Measurements from ENCODE around the gene PKHD1. TPM values are rescaled to one million over a fixed set of nuclear protein-coding genes. Genes with fewer than 3 reads are reported as not detected.

PKHD1 gene
- total and polyA plus RNA-seq, 2 of the 13 experiments (the other 11 are each of a cell fraction or from before 2014, with no cell fraction given) = 0.01 to 0.13 TPM

GRCh38 chr6:52125139-52125538 lies 37.7 kb upstream of the PKHD1 start:
- Histone ChIP-seq H3K4me1 (ENCODE audit: insufficient read depth, low read length) (peaks cover 19% of the 10 kb centered on the region), H3K79me2 (ENCODE audit: insufficient read depth, low read length) (no peaks in the 10 kb centered on the region), H3K36me3 (replicated peaks in 1 of 2; ENCODE audit: control insufficient read depth in 1 of 2, insufficient read depth in 2 of 2, low read length in 2 of 2) (no peaks in the 10 kb centered on the region), H4K20me1 (ENCODE audit: insufficient read depth, low read length) (no peaks in the 10 kb centered on the region), H3K27ac (ENCODE audit: extremely low read length, insufficient read depth, low read length) (no peak overlapping the region), H3K4me2 (ENCODE audit: low read depth, low read length) (peak overlapping the region; percentile 49), H3K4me3 (replicated peaks in 1 of 3; ENCODE audit: insufficient read depth in 1 of 3, low read depth in 2 of 3, low read length in 3 of 3) (no peak overlapping the region), H2AFZ (ENCODE audit: low read length) (no peak overlapping the region), H3K9ac (ENCODE audit: insufficient read depth, low read depth, low read length) (no peak overlapping the region), H3K9me3 (ENCODE audit: low read length) (no peaks in the 10 kb centered on the region), H3K27me3 (ENCODE audit: control insufficient read depth in 1 of 2, insufficient read depth in 2 of 2, low read length in 2 of 2) (no peaks in the 10 kb centered on the region)
- POLR2A ChIA-PET = no interaction called here
- BruUV-seq (replicated peaks) = no TSS peak
- peak; percentile 20 for DNase-seq (ENCODE audit: low spot score)
- peak; percentile 82 for ATAC-seq
- CTCF ChIA-PET (ENCODE audit: low intra/inter-chr PET ratio, low total read pairs) = no interaction called here
- FAIRE-seq = no peak
- WGBS (ENCODE audit: low lambda C conversion rate) = 1% methylated on average over 3 of the region's 3 CpGs
- in situ Hi-C loops (cut with HindIII; ENCODE audit: extremely low pct_ligation_motif_present, low pct_unique_long_range_greater_than_20kb) = no loop called here
- intact Hi-C loops (cut with micrococcal nuclease; ENCODE audit: unreplicated experiment) = no loop called here
- TF ChIP-seq PATZ1 (CRISPR knock-in tag; IDR thresholded peaks at IDR 0.05) (0 out of 2 replicates have a peak, but pooled peaks have one; percentile 19), ZSCAN5A (CRISPR knock-in tag; IDR thresholded peaks at IDR 0.05; ENCODE audit: borderline replicate concordance) (0 out of 2 replicates have a peak, but pooled peaks have one; percentile 30), TBX2 (CRISPR knock-in tag; IDR thresholded peaks at IDR 0.05; ENCODE audit: borderline replicate concordance) (0 out of 2 replicates have a peak, but pooled peaks have one; percentile 25), ZNF674 (CRISPR knock-in tag; IDR thresholded peaks at IDR 0.05; ENCODE audit: low read depth) (no peak), IRF9 (CRISPR knock-in tag; IDR thresholded peaks at IDR 0.05; ENCODE audit: borderline replicate concordance) (no peak), SOX6 (IDR thresholded peaks at IDR 0.05) (no peak), SOX6 (CRISPR knock-in tag; IDR thresholded peaks at IDR 0.05) (peak; percentile 32; the same call in 1 of the 2 replicates), CREB1 (IDR thresholded peaks at IDR 0.05) (peak; percentile 67), CREB1 (CRISPR knock-in tag; IDR thresholded peaks at IDR 0.05) (no peak), NFIC (IDR thresholded peaks at IDR 0.05; ENCODE audit: low read length) (no peak), MXD4 (CRISPR knock-in tag; IDR thresholded peaks at IDR 0.05) (no peak), NFATC3 (CRISPR knock-in tag; IDR thresholded peaks at IDR 0.05) (no peak), PAXIP1 (CRISPR knock-in tag; conservative IDR thresholded peaks at IDR 0.05) (peak; percentile 59; the same call in 1 of the 2 replicates)

All from HepG2 (cell line).